Astrocyte (in vitro differentiated cells and primary cell): ENCODE data around the gene C16orf86. TPM values are rescaled to one million over a fixed set of nuclear protein-coding genes. Genes with fewer than 3 reads are reported as not detected.

Experiments
- DNase-seq: peaks from one replicate; pipeline ENCODE4 v3.0.0-alpha.2; 2010; ENCODE audit warnings: low read depth
- FAIRE-seq: peaks from 2 replicates; lab custom pipeline; 2011; peaks lifted over from hg19 to GRCh38; lab: Jason Lieb, UNC
- H2AFZ ChIP-seq: 2 replicates; pipeline ENCODE4 v1.6.0; 2012; ENCODE audit warnings: low read depth, low read length, inconsistent platforms
- H3K27ac ChIP-seq: 2 replicates; pipeline ENCODE4 v1.5.1; 2011; ENCODE audit warnings: low read depth, low read length, inconsistent platforms
- H3K27me3 ChIP-seq: 2 replicates; pipeline ENCODE4 v1.6.0; 2011; ENCODE audit warnings: low read length, inconsistent platforms; ENCODE audit not compliant: insufficient read depth
- H3K36me3 ChIP-seq: 2 replicates; pipeline ENCODE4 v1.5.1; 2011; ENCODE audit warnings: low read length, inconsistent platforms; ENCODE audit not compliant: insufficient read depth
- H3K4me1 ChIP-seq: 2 replicates; pipeline ENCODE4 v1.5.1; 2011; ENCODE audit warnings: low read length, inconsistent platforms; ENCODE audit not compliant: insufficient read depth
- H3K4me2 ChIP-seq: 2 replicates; pipeline ENCODE4 v1.6.0; 2012; ENCODE audit warnings: low read length, inconsistent platforms
- H3K4me3 ChIP-seq: 2 replicates; pipeline ENCODE4 v1.5.1; 2011; ENCODE audit warnings: low read depth, mild to moderate bottlenecking, low read length, inconsistent platforms; ENCODE audit not compliant: insufficient read depth
- H3K79me2 ChIP-seq: 2 replicates; pipeline ENCODE4 v1.6.0; 2012; ENCODE audit warnings: mild to moderate bottlenecking, low read length, inconsistent platforms; ENCODE audit not compliant: insufficient read depth
- H3K9ac ChIP-seq: 2 replicates; pipeline ENCODE4 v1.6.0; 2012; ENCODE audit warnings: mild to moderate bottlenecking, low read length, inconsistent platforms
- H3K9me3 ChIP-seq: 2 replicates; pipeline ENCODE4 v1.5.1; 2012; ENCODE audit warnings: low read depth, mild to moderate bottlenecking, low read length, inconsistent platforms; ENCODE audit not compliant: insufficient read depth
- H4K20me1 ChIP-seq: 2 replicates; pipeline ENCODE4 v1.6.0; 2012; ENCODE audit warnings: low read length, inconsistent platforms; ENCODE audit not compliant: insufficient read depth
- H3K27ac Mint-ChIP-seq: one replicate; pipeline ENCODE4 v1.8.0; 2021; ENCODE audit warnings: mild to moderate bottlenecking, mixed read lengths; ENCODE audit not compliant: unreplicated experiment
- H3K27me3 Mint-ChIP-seq: one replicate; pipeline ENCODE4 v1.8.0; 2021; ENCODE audit warnings: low read depth, mixed read lengths; ENCODE audit not compliant: unreplicated experiment
- H3K36me3 Mint-ChIP-seq: one replicate; pipeline ENCODE4 v1.8.0; 2021; ENCODE audit warnings: low read depth, mixed read lengths; ENCODE audit not compliant: unreplicated experiment
- H3K4me1 Mint-ChIP-seq: one replicate; pipeline ENCODE4 v1.8.0; 2021; ENCODE audit warnings: low read depth, mixed read lengths; ENCODE audit not compliant: unreplicated experiment
- H3K4me3 Mint-ChIP-seq: one replicate; pipeline ENCODE4 v1.8.0; 2021; ENCODE audit warnings: mild to moderate bottlenecking, moderate library complexity, mixed read lengths; ENCODE audit not compliant: unreplicated experiment
- H3K9me3 Mint-ChIP-seq: one replicate; pipeline ENCODE4 v1.8.0; 2021; ENCODE audit warnings: mild to moderate bottlenecking, mixed read lengths; ENCODE audit not compliant: unreplicated experiment
- CTCF ChIP-seq: IDR thresholded peaks from 2 replicates; pipeline ENCODE4 v1.5.1; 2011; ENCODE audit warnings: low read depth, mild to moderate bottlenecking, inconsistent platforms, low read length, moderate library complexity; ENCODE audit not compliant: insufficient read depth
- EZH2 ChIP-seq: IDR thresholded peaks from 2 replicates; pipeline ENCODE4 v1.6.1; 2012; ENCODE audit warnings: mild to moderate bottlenecking, low read length, inconsistent platforms; ENCODE audit not compliant: insufficient read depth
- total RNA-seq: library from RNA; stranded (reverse); gene quantifications from 2 replicates; pipeline ENCODE4 v1.2.1, GENCODE V29; 2021

Gene C16orf86
- total RNA-seq, 1 donor from 2014 or later, result 0.32 TPM

- peaks cover 1% of the 10 kb centered on the region for H3K4me1 Mint-ChIP-seq
- H3K36me3 ChIP-seq, result no peaks in the 10 kb centered on the region
- no peak for FAIRE-seq
- H4K20me1 ChIP-seq, result peaks cover 29% of the 10 kb centered on the region
- H3K27ac Mint-ChIP-seq, result peak overlapping the region; percentile 77
- H3K27me3 ChIP-seq, result peaks cover 29% of the 10 kb centered on the region
- no peak overlapping the region for H3K27ac ChIP-seq
- TF ChIP-seq CTCF (no peak), EZH2 (peak; percentile 50)
- H2AFZ ChIP-seq, result peak overlapping the region; percentile 34
- peaks cover 9% of the 10 kb centered on the region for H3K36me3 Mint-ChIP-seq
- H3K4me1 ChIP-seq, result peaks cover 7% of the 10 kb centered on the region
- DNase-seq, result no peak
- H3K9me3 ChIP-seq, result no peaks in the 10 kb centered on the region
- H3K4me3 ChIP-seq, result peak overlapping the region; percentile 60
- peak overlapping the region; percentile 27 for H3K9ac ChIP-seq
- peak overlapping the region; percentile 91 for H3K4me2 ChIP-seq
- peaks cover 4% of the 10 kb centered on the region for H3K79me2 ChIP-seq
- H3K27me3 Mint-ChIP-seq, result peaks cover 46% of the 10 kb centered on the region
- peak overlapping the region; percentile 89 for H3K4me3 Mint-ChIP-seq
- peaks cover 3% of the 10 kb centered on the region for H3K9me3 Mint-ChIP-seq
Measured at GRCh38 chr16:67653789-67654402, 12.7 kb upstream of the C16orf86 start.

- Histone ChIP-seq H4K20me1 (peaks cover 35% of the 10 kb centered on the region), H3K4me1 (peaks cover 12% of the 10 kb centered on the region), H3K4me3 (no peak overlapping the region), H3K9ac (no peak overlapping the region), H2AFZ (no peak overlapping the region), H3K79me2 (peaks cover 9% of the 10 kb centered on the region), H3K27ac (no peak overlapping the region), H3K9me3 (no peaks in the 10 kb centered on the region), H3K27me3 (peaks cover 24% of the 10 kb centered on the region), H3K4me2 (no peak overlapping the region), H3K36me3 (peaks cover 2% of the 10 kb centered on the region)
- TF ChIP-seq EZH2, result no peak
- TF ChIP-seq CTCF, result no peak
- Mint-ChIP-seq H3K4me3 (peak overlapping the region; percentile 62), H3K27ac (no peak overlapping the region), H3K27me3 (peaks cover 41% of the 10 kb centered on the region), H3K4me1 (peaks cover 1% of the 10 kb centered on the region), H3K9me3 (peaks cover 2% of the 10 kb centered on the region), H3K36me3 (peaks cover 9% of the 10 kb centered on the region)
- DNase-seq (no peak), FAIRE-seq (no peak)
Measured at GRCh38 chr16:67654403-67654911, 12.2 kb upstream of the C16orf86 start.

GRCh38 chr16:67655363-67655762 is 11.3 kb upstream of the C16orf86 start:
- no peak overlapping the region for H2AFZ ChIP-seq
- H3K4me1 ChIP-seq, result peaks cover 14% of the 10 kb centered on the region
- H3K4me3 ChIP-seq, result no peak overlapping the region
- TF ChIP-seq CTCF, result no peak
- no peak for TF ChIP-seq EZH2
- peaks cover 33% of the 10 kb centered on the region for H4K20me1 ChIP-seq
- H3K27me3 Mint-ChIP-seq, result peaks cover 32% of the 10 kb centered on the region
- peaks cover 16% of the 10 kb centered on the region for H3K27me3 ChIP-seq
- no peaks in the 10 kb centered on the region for H3K9me3 ChIP-seq
- H3K36me3 ChIP-seq, result peaks cover 2% of the 10 kb centered on the region
- H3K79me2 ChIP-seq, result peaks cover 14% of the 10 kb centered on the region
- DNase-seq (no peak), FAIRE-seq (no peak)
- peaks cover 1% of the 10 kb centered on the region for H3K4me1 Mint-ChIP-seq
- peak overlapping the region; percentile 24 for H3K4me3 Mint-ChIP-seq
- H3K36me3 Mint-ChIP-seq, result peaks cover 6% of the 10 kb centered on the region
- no peak overlapping the region for H3K27ac ChIP-seq
- H3K9ac ChIP-seq, result no peak overlapping the region
- no peak overlapping the region for H3K4me2 ChIP-seq
- H3K9me3 Mint-ChIP-seq, result peaks cover under 1% of the 10 kb centered on the region
- H3K27ac Mint-ChIP-seq, result peak overlapping the region; percentile 0
